GM13976 (cell line): ENCODE data around the gene FLYWCH2.
"Not testable (repeated sequence)": the region's sequence is repeated elsewhere in the genome, so short reads cannot be mapped to it uniquely, and the experiment has no call there.

Experiments used
- DNase-seq: peaks from one replicate; pipeline ENCODE4 v3.0.0; 2012; ENCODE audit warnings: low spot score
- CTCF ChIP-seq: IDR thresholded peaks from 2 replicates; pipeline ENCODE4 v1.5.1; 2012; ENCODE audit warnings: borderline replicate concordance, mild to moderate bottlenecking; ENCODE audit not compliant: insufficient read depth; ENCODE audit errors: extremely low read depth, missing control alignments, control extremely low read depth
- in situ Hi-C: fragments of 300-500 bp; cut with MboI; formaldehyde crosslinking; loops from one replicate; pipeline ENCODE4 v1.12.0; 2022; ENCODE audit warnings: low sequenced_read_pairs, mixed read lengths, inconsistent platforms; ENCODE audit not compliant: unreplicated experiment

The FLYWCH2 gene

GRCh38 chr16:2938206-2938605 is 55.2 kb downstream of the FLYWCH2 start:
- no peak for DNase-seq
- TF ChIP-seq CTCF, result no peak
- in situ Hi-C loops, result no loop called here

- no peak for DNase-seq
- TF ChIP-seq CTCF, result no peak
- in situ Hi-C loops, result no loop called here
Measured at GRCh38 chr16:2939968-2940367, 57.0 kb downstream of the FLYWCH2 start.

GRCh38 chr16:2942045-2942444 is 59.0 kb downstream of the FLYWCH2 start:
- in situ Hi-C loops, result no loop called here
- no peak for TF ChIP-seq CTCF
- DNase-seq, result no peak

GRCh38 chr16:2943716-2944115 is 60.7 kb downstream of the FLYWCH2 start:
- in situ Hi-C loops, DNase-seq: not testable (repeated sequence)

GRCh38 chr16:2946649-2947048 is 63.6 kb downstream of the FLYWCH2 start:
- no peak for TF ChIP-seq CTCF
- no peak for DNase-seq
- in situ Hi-C loops, result no loop called here
